Thymus (tissue), 11 donors: ENCODE data around the gene FAM227B. TPM values are rescaled to one million over a fixed set of nuclear protein-coding genes. Genes with fewer than 3 reads are reported as not detected.

Experiments used
- DNase-seq, 9 donors: peaks; one replicate each; pipeline ENCODE4 v3.0.0-alpha.2; 2013; ENCODE audit warnings: low spot score in 9 of 9, low read depth in 6 of 9, missing footprints in 1 of 9
- H3K27ac ChIP-seq, 2 donors: one replicate each; pipeline ENCODE4 v1.5.1; 2013; ENCODE audit warnings: control low read depth in 1 of 2, low read depth in 1 of 2, low read length in 1 of 2, mild to moderate bottlenecking in 1 of 2, moderate library complexity in 1 of 2
- H3K27me3 ChIP-seq, 2 donors: one replicate each; pipeline ENCODE4 v1.5.1; 2013; ENCODE audit warnings: low read length in 1 of 2; ENCODE audit not compliant: control insufficient read depth in 2 of 2, insufficient read depth in 1 of 2
- H3K36me3 ChIP-seq, 2 donors: one replicate each; pipeline ENCODE4 v1.5.1; 2013; ENCODE audit warnings: low read length in 1 of 2, mild to moderate bottlenecking in 1 of 2, moderate library complexity in 1 of 2; ENCODE audit not compliant: control insufficient read depth in 2 of 2, insufficient read depth in 2 of 2
- H3K4me1 ChIP-seq, 2 donors: one replicate each; pipeline ENCODE4 v1.5.1; 2013; ENCODE audit warnings: low read length in 2 of 2; ENCODE audit not compliant: control insufficient read depth in 2 of 2, insufficient read depth in 2 of 2
- H3K4me3 ChIP-seq, 2 donors: one replicate each; pipeline ENCODE4 v1.5.1; 2013; ENCODE audit warnings: low read length in 2 of 2, control low read depth in 1 of 2, mild to moderate bottlenecking in 1 of 2
- H3K9me3 ChIP-seq, 2 donors: one replicate each; pipeline ENCODE4 v1.5.1; 2013; ENCODE audit warnings: low read length in 1 of 2, mild to moderate bottlenecking in 1 of 2; ENCODE audit not compliant: control insufficient read depth in 2 of 2, insufficient read depth in 1 of 2
- WGBS: extraction: QIAGEN DNeasy Blood & Tissue Kit; methylation state at CpG from one replicate; pipeline ENCODE4 v1.1.7; 2013; 5-methylcytosine and 5-hydroxymethylcytosine counted together
- polyA plus RNA-seq: library from polyadenylated mRNA; stranded (reverse); fragments of 200-250 nt; gene quantifications from one replicate; pipeline ENCODE4 v1.2.3, GENCODE V29; 2013
- total RNA-seq: library from RNA; stranded (reverse); fragments of 120-200 nt; gene quantifications from one replicate; pipeline ENCODE4 v1.2.4, GENCODE V29; 2013
- donor health status: healthy.

Gene FAM227B
- total and polyA plus RNA-seq, 2 donors = 11.7 to 13.4 TPM

- 95% methylated on average over 1 of the region's 1 CpG for WGBS
- H3K4me1 ChIP-seq = no peaks in the 10 kb centered on the region
- H3K4me3 ChIP-seq = no peak overlapping the region
- H3K27me3 ChIP-seq = no peaks in the 10 kb centered on the region
- no peak overlapping the region for H3K27ac ChIP-seq
- DNase-seq = no peak
- no peaks in the 10 kb centered on the region for H3K9me3 ChIP-seq
- peaks cover 0 to 14% of the 10 kb centered on the region in 2 donors for H3K36me3 ChIP-seq
Measured at GRCh38 chr15:49323207-49323606, 297.4 kb downstream of the FAM227B start.

GRCh38 chr15:49320351-49320750, 300.3 kb downstream of the FAM227B start:
- H3K4me3 ChIP-seq = no peak overlapping the region
- H3K27ac ChIP-seq = no peak overlapping the region
- H3K27me3 ChIP-seq = no peaks in the 10 kb centered on the region
- 100% methylated on average over 1 of the region's 1 CpG for WGBS
- H3K36me3 ChIP-seq = peaks cover 0 to 14% of the 10 kb centered on the region in 2 donors
- no peaks in the 10 kb centered on the region for H3K9me3 ChIP-seq
- DNase-seq = no peak
- H3K4me1 ChIP-seq = no peaks in the 10 kb centered on the region

GRCh38 chr15:49315391-49315823, 305.2 kb downstream of the FAM227B start:
- Histone ChIP-seq H3K4me3 (no peak overlapping the region), H3K4me1 (no peaks in the 10 kb centered on the region), H3K27me3 (no peaks in the 10 kb centered on the region), H3K27ac (no peak overlapping the region), H3K36me3 (peaks cover 2 to 11% of the 10 kb centered on the region in 2 donors), H3K9me3 (no peaks in the 10 kb centered on the region)
- WGBS = 92% methylated on average over 2 of the region's 2 CpGs
- no peak for DNase-seq

GRCh38 chr15:49314716-49315115, 305.9 kb downstream of the FAM227B start:
- no peaks in the 10 kb centered on the region for H3K27me3 ChIP-seq
- no peak for DNase-seq
- WGBS = 94% methylated on average over 1 of the region's 1 CpG

GRCh38 chr15:49313650-49314049, 307.0 kb downstream of the FAM227B start:
- no peak for DNase-seq
- H3K4me3 ChIP-seq = no peak overlapping the region
- WGBS = 100% methylated on average over 1 of the region's 1 CpG

More at GRCh38 chr15:49314716-49315115, 305.9 kb downstream of the FAM227B start:
- Histone ChIP-seq H3K27ac (no peak overlapping the region), H3K36me3 (peaks cover 2 to 7% of the 10 kb centered on the region in 2 donors), H3K4me3 (no peak overlapping the region), H3K9me3 (no peaks in the 10 kb centered on the region), H3K4me1 (no peaks in the 10 kb centered on the region)

GRCh38 chr15:49309889-49310288, 310.7 kb downstream of the FAM227B start:
- Histone ChIP-seq H3K9me3 (no peaks in the 10 kb centered on the region), H3K27ac (no peak overlapping the region), H3K4me1 (no peaks in the 10 kb centered on the region), H3K36me3 (peaks cover 6 to 10% of the 10 kb centered on the region in 2 donors), H3K4me3 (no peak overlapping the region), H3K27me3 (no peaks in the 10 kb centered on the region)
- DNase-seq = no peak

More at GRCh38 chr15:49313650-49314049, 307.0 kb downstream of the FAM227B start:
- no peaks in the 10 kb centered on the region for H3K4me1 ChIP-seq
- peaks cover 2 to 8% of the 10 kb centered on the region in 2 donors for H3K36me3 ChIP-seq
- no peaks in the 10 kb centered on the region for H3K9me3 ChIP-seq
- H3K27me3 ChIP-seq = no peaks in the 10 kb centered on the region
- H3K27ac ChIP-seq = no peak overlapping the region

GRCh38 chr15:49308686-49309085, 311.9 kb downstream of the FAM227B start:
- H3K36me3 ChIP-seq = peaks cover 10 to 13% of the 10 kb centered on the region in 2 donors
- H3K27ac ChIP-seq = no peak overlapping the region
- no peak overlapping the region for H3K4me3 ChIP-seq
- H3K4me1 ChIP-seq = no peaks in the 10 kb centered on the region
- 98% methylated on average over 2 of the region's 2 CpGs for whole genome bisulfite sequencing
- no peaks in the 10 kb centered on the region for H3K27me3 ChIP-seq
- H3K9me3 ChIP-seq = no peaks in the 10 kb centered on the region
- no peak for DNase-seq

GRCh38 chr15:49306551-49306950, 314.1 kb downstream of the FAM227B start:
- Histone ChIP-seq H3K27ac (no peak overlapping the region), H3K9me3 (no peaks in the 10 kb centered on the region), H3K4me3 (no peak overlapping the region), H3K27me3 (no peaks in the 10 kb centered on the region), H3K36me3 (peaks cover 6 to 8% of the 10 kb centered on the region in 2 donors), H3K4me1 (no peaks in the 10 kb centered on the region)
- no peak for DNase-seq
- 91% methylated on average over 1 of the region's 1 CpG for WGBS

- H3K27me3 ChIP-seq = no peaks in the 10 kb centered on the region
- no peak overlapping the region for H3K27ac ChIP-seq
- no peaks in the 10 kb centered on the region for H3K9me3 ChIP-seq
- no peaks in the 10 kb centered on the region for H3K4me1 ChIP-seq
- H3K4me3 ChIP-seq = no peak overlapping the region
- DNase-seq = no peak
- H3K36me3 ChIP-seq = peaks cover 3 to 6% of the 10 kb centered on the region in 2 donors
- WGBS = 86% methylated on average over 3 of the region's 3 CpGs
Measured at GRCh38 chr15:49303003-49303402, 317.6 kb downstream of the FAM227B start.

- Histone ChIP-seq H3K36me3 (peaks cover 3 to 6% of the 10 kb centered on the region in 2 donors), H3K27me3 (no peaks in the 10 kb centered on the region), H3K4me1 (no peaks in the 10 kb centered on the region), H3K9me3 (no peaks in the 10 kb centered on the region), H3K4me3 (no peak overlapping the region), H3K27ac (no peak overlapping the region)
- no peak for DNase-seq
Measured at GRCh38 chr15:49301562-49301961, 319.1 kb downstream of the FAM227B start.
